SK-N-SH (cell line): ENCODE measurements around the gene UTP11.

ENCODE experiments used
- CHD2 ChIP-seq: fragments of 150-350 bp; IDR thresholded peaks from 2 replicates; pipeline ENCODE4 v1.6.1; 2018; ENCODE audit warnings: low read length; ENCODE audit not compliant: partially characterized antibody
- CTCF ChIP-seq: fragments of 200-600 bp; sonication (generic); IDR thresholded peaks from 2 replicates; pipeline ENCODE4 v1.6.1; 2017; ENCODE audit warnings: antibody characterized with exemption, mild to moderate bottlenecking, moderate library complexity
- MAX ChIP-seq: IDR thresholded peaks from 2 replicates; pipeline ENCODE4 v1.4.0; 2012; ENCODE audit warnings: low read depth
- SMC3 ChIP-seq: IDR thresholded peaks from 2 replicates; pipeline ENCODE4 v1.6.1; 2012; ENCODE audit warnings: low read depth, low read length, improper control_type of control experiment
- TF ChIP-seq, protein P1 (sequence below): IDR thresholded peaks from 2 replicates; pipeline ENCODE4 v1.4.0; 2012; ENCODE audit warnings: low read depth, borderline replicate concordance

- TF ChIP-seq, protein P1, sequence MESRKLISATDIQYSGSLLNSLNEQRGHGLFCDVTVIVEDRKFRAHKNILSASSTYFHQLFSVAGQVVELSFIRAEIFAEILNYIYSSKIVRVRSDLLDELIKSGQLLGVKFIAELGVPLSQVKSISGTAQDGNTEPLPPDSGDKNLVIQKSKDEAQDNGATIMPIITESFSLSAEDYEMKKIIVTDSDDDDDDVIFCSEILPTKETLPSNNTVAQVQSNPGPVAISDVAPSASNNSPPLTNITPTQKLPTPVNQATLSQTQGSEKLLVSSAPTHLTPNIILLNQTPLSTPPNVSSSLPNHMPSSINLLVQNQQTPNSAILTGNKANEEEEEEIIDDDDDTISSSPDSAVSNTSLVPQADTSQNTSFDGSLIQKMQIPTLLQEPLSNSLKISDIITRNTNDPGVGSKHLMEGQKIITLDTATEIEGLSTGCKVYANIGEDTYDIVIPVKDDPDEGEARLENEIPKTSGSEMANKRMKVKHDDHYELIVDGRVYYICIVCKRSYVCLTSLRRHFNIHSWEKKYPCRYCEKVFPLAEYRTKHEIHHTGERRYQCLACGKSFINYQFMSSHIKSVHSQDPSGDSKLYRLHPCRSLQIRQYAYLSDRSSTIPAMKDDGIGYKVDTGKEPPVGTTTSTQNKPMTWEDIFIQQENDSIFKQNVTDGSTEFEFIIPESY: no peak
- no peak for TF ChIP-seq SMC3
- TF ChIP-seq MAX: no peak
- TF ChIP-seq CHD2: no peak
- TF ChIP-seq CTCF: no peak
Measured at GRCh38 chr1:38020396-38020795, 7.9 kb downstream of the UTP11 start.
